DND-41 (cell line): ENCODE results near the gene THAP12.

Experiments
- ATAC-seq: fragments of 200-7000 bp; cut with Tn5 transposase; 3 replicates; pipeline ENCODE4 v1.9.1; 2021; ENCODE audit warnings: low read depth; ENCODE audit not compliant: insufficient read depth
- DNase-seq: peaks from one replicate; pipeline ENCODE4 v3.0.0-alpha.2; 2020
- H2AFZ ChIP-seq: 2 replicates; pipeline ENCODE4 v1.6.0; 2012; ENCODE audit warnings: low read depth, low read length
- H3K27ac ChIP-seq: 2 replicates; pipeline ENCODE4 v1.5.1; 2012; ENCODE audit warnings: low read length, inconsistent platforms
- H3K27me3 ChIP-seq: fragments of 200-600 bp; sonication (generic); 2 replicates; pipeline ENCODE4 v1.6.0; 2012; ENCODE audit warnings: low read length, mild to moderate bottlenecking, inconsistent platforms; ENCODE audit not compliant: insufficient read depth, poor library complexity
- H3K36me3 ChIP-seq: 2 replicates; pipeline ENCODE4 v1.5.1; 2012; ENCODE audit warnings: low read length, inconsistent platforms; ENCODE audit not compliant: insufficient read depth
- H3K4me1 ChIP-seq: 2 replicates; pipeline ENCODE4 v1.5.1; 2012; ENCODE audit warnings: mild to moderate bottlenecking, low read length; ENCODE audit not compliant: insufficient read depth
- H3K4me2 ChIP-seq: 2 replicates; pipeline ENCODE4 v1.6.0; 2012; ENCODE audit warnings: mild to moderate bottlenecking, moderate library complexity, low read length, inconsistent platforms; ENCODE audit not compliant: insufficient read depth
- H3K4me3 ChIP-seq, 2 experiments: fragments of 200-600 bp in 1 of 2; shearing (Covaris generic) in 1 of 2; 2 replicates each; pipeline ENCODE4 v1.5.1; 2012 to 2016; ENCODE audit warnings: inconsistent platforms in 2 of 2, low read length in 2 of 2, mild to moderate bottlenecking in 2 of 2, low read depth in 1 of 2, moderate library complexity in 1 of 2
- H3K79me2 ChIP-seq: 2 replicates; pipeline ENCODE4 v1.6.0; 2012; ENCODE audit warnings: low read length, inconsistent platforms; ENCODE audit not compliant: insufficient read depth
- H3K9ac ChIP-seq: 2 replicates; pipeline ENCODE4 v1.6.0; 2012; ENCODE audit warnings: low read depth, mild to moderate bottlenecking, inconsistent platforms, low read length, moderate library complexity
- H3K9me3 ChIP-seq: 2 replicates; pipeline ENCODE4 v1.5.1; 2012; ENCODE audit warnings: low read length, moderate library complexity, mild to moderate bottlenecking, inconsistent platforms; ENCODE audit not compliant: insufficient read depth, severe bottlenecking
- H4K20me1 ChIP-seq: 2 replicates; pipeline ENCODE4 v1.6.0; 2012; ENCODE audit warnings: low read length; ENCODE audit not compliant: insufficient read depth
- EZH2 ChIP-seq: IDR thresholded peaks from 3 replicates; pipeline ENCODE4 v1.6.1; 2012; ENCODE audit warnings: borderline replicate concordance, low read depth, mild to moderate bottlenecking, moderate library complexity, low read length, inconsistent platforms; ENCODE audit not compliant: severe bottlenecking
- TF ChIP-seq, protein P1 (sequence below): IDR thresholded peaks from 2 replicates; pipeline ENCODE4 v1.5.1; 2012; ENCODE audit warnings: borderline replicate concordance, low read length, moderate library complexity, mild to moderate bottlenecking; ENCODE audit not compliant: poor library complexity, severe bottlenecking; ENCODE audit errors: extremely low read depth

THAP12 gene

DNA sequence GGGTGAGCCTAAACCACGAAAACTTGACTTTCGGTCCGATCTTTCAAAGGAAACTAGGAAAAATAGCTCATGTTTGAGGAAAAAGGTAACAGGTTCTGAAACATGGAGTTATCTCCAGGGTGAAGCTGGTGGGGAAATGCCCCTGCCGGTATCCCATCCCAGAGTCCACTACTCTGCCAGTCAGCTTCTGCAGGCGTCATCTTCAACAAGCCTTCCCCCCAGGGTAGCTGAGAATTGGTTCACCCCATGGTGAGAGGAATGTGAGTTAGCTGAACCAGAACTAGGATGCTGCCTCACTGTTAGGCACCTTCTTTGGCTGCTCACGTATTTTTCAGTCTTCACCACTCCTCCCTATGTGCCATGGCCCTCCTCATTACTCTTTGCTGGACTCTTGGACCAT lies 1.3 kb upstream of the THAP12 start:
- ATAC-seq (no peak), DNase-seq (no peak)
- TF ChIP-seq, protein P1, sequence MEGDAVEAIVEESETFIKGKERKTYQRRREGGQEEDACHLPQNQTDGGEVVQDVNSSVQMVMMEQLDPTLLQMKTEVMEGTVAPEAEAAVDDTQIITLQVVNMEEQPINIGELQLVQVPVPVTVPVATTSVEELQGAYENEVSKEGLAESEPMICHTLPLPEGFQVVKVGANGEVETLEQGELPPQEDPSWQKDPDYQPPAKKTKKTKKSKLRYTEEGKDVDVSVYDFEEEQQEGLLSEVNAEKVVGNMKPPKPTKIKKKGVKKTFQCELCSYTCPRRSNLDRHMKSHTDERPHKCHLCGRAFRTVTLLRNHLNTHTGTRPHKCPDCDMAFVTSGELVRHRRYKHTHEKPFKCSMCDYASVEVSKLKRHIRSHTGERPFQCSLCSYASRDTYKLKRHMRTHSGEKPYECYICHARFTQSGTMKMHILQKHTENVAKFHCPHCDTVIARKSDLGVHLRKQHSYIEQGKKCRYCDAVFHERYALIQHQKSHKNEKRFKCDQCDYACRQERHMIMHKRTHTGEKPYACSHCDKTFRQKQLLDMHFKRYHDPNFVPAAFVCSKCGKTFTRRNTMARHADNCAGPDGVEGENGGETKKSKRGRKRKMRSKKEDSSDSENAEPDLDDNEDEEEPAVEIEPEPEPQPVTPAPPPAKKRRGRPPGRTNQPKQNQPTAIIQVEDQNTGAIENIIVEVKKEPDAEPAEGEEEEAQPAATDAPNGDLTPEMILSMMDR: no peak
- TF ChIP-seq EZH2: no peak
- peaks cover 21% of the 10 kb centered on the region for H4K20me1 ChIP-seq
- H3K9ac ChIP-seq: peak overlapping the region; percentile 67
- H3K36me3 ChIP-seq: no peaks in the 10 kb centered on the region
- peak overlapping the region; percentile 88 for H3K4me2 ChIP-seq
- peaks cover 51% of the 10 kb centered on the region for H3K79me2 ChIP-seq
- peaks cover 46% of the 10 kb centered on the region for H3K4me1 ChIP-seq
- H2AFZ ChIP-seq: no peak overlapping the region
- H3K4me3 ChIP-seq: peak overlapping the region in 1 of 2 experiments; percentile 94; a peak in 2 of 4 replicates
- no peaks in the 10 kb centered on the region for H3K27me3 ChIP-seq
- H3K27ac ChIP-seq: no peak overlapping the region; the same call in 1 of the 2 replicates
- H3K9me3 ChIP-seq: no peaks in the 10 kb centered on the region

DNA sequence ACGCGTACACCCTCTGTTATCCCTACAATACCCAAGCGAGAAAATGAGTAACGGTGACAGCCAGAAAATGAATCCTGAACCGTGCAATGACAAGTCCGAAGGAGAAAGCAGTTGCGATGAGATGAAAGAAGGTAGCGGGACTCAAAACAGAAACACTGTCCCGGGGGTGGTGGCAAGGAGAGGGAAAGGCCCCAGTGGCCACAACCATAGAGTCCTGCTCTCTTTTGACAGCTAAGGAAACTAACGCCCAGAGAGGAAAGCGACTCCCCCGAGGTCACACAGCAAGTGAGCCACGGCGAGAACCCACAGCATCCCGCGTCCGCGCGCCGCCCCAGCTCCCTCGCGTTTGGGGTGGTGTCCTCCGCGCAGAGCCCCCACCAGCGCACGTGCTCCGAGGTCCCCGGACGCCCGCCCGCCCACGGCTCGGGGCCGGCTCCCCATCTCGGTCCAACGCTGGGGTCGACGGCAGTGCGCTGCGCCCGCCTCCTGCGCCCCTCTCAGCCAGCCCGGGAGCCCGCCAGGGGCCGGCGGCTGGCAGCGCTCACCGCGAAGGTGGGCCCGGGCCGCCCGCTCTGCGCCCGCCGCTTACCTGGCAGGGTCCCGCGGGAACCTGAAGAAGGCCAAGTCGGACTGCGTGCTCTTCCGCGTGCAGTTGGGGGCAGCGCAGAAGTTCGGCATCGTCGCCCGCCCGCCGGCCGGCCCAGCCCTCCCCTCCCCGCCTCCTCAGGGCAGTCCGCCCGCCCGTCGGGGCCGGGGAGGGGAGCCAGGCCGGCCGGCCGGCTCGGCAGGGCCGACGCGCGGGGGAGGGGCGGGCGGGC lies 564 bp downstream of the THAP12 start:
- DNase-seq (peak; percentile 47), ATAC-seq (peak; percentile 16)
- Histone ChIP-seq H3K4me2 (peak overlapping the region; percentile 71), H3K27ac (peak overlapping the region; percentile 66), H3K36me3 (no peaks in the 10 kb centered on the region), H3K9me3 (no peaks in the 10 kb centered on the region), H3K27me3 (no peaks in the 10 kb centered on the region), H3K79me2 (peaks cover 69% of the 10 kb centered on the region), H4K20me1 (peaks cover 38% of the 10 kb centered on the region), H3K4me1 (peaks cover 46% of the 10 kb centered on the region), H2AFZ (peak overlapping the region; percentile 72), H3K9ac (peak overlapping the region; percentile 74), H3K4me3 (peak overlapping the region; percentile 67 to 94)
- TF ChIP-seq, protein P1: no peak
- no peak for TF ChIP-seq EZH2

DNA sequence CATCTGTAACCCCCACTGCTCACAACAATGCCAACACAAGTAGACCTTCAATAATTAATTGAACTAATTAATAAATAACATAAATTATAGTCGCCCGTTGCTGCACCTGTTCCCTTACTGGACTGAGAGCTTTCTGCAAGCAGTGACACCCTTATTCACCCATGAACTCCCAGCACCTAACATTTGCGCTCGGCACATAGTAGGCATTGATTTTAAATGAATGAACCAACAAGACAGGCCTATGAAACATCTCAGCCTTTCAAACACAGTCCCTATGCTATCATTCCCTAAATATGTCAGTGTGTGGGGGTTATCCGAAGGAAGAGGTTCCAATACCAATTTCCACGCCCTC lies 1.1 kb downstream of the THAP12 start:
- H3K79me2 ChIP-seq: peaks cover 75% of the 10 kb centered on the region
- H3K27ac ChIP-seq: peak overlapping the region; percentile 66
- H3K9me3 ChIP-seq: no peaks in the 10 kb centered on the region
- peak overlapping the region; percentile 71 for H3K4me2 ChIP-seq
- peaks cover 46% of the 10 kb centered on the region for H3K4me1 ChIP-seq
- no peaks in the 10 kb centered on the region for H3K27me3 ChIP-seq
- H3K9ac ChIP-seq: peak overlapping the region; percentile 74
- no peak for TF ChIP-seq EZH2
- TF ChIP-seq, protein P1: no peak
- peaks cover 44% of the 10 kb centered on the region for H4K20me1 ChIP-seq
- ATAC-seq: no peak
- peak overlapping the region; percentile 72 for H2AFZ ChIP-seq
- no peaks in the 10 kb centered on the region for H3K36me3 ChIP-seq
- H3K4me3 ChIP-seq: peak overlapping the region; percentile 67 to 94
- DNase-seq: no peak
